ENCODE results near the gene LGALS12.

Gene LGALS12

DNA sequence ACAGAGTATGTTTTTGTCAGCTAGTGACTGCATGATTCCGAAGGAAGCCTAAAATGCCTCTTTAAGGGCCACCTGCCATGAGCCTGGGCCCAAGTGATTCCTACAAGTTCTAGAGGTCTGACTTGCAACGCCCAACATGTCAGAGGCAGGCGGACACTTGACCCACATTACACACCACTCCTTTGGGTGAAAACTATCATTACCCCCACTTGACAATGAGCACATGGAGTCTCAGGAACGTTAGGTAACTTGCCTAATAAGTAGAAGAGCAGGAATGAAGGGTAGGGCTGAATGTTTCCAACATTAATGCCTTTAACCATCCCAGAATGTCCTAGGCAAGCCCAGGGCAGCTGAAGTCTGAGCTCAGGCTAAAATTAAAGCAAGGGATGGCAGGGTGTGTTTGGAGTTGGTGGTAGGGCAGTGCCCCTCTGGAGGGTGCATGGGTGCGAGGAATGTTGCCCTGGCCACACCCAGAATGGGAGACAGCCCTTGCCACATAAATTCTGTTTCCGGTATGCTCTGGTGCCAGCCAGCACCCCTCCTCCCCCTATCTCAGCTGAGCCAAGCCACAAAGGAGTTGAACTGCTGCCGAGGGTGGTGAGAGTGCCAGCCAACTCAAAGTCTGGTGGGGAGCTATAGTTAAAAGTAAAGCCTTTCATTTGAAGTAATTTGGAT is 54.8 kb downstream of the LGALS12 start:
- DNase-seq (ENCODE audit: low spot score), result no peak

DNA sequence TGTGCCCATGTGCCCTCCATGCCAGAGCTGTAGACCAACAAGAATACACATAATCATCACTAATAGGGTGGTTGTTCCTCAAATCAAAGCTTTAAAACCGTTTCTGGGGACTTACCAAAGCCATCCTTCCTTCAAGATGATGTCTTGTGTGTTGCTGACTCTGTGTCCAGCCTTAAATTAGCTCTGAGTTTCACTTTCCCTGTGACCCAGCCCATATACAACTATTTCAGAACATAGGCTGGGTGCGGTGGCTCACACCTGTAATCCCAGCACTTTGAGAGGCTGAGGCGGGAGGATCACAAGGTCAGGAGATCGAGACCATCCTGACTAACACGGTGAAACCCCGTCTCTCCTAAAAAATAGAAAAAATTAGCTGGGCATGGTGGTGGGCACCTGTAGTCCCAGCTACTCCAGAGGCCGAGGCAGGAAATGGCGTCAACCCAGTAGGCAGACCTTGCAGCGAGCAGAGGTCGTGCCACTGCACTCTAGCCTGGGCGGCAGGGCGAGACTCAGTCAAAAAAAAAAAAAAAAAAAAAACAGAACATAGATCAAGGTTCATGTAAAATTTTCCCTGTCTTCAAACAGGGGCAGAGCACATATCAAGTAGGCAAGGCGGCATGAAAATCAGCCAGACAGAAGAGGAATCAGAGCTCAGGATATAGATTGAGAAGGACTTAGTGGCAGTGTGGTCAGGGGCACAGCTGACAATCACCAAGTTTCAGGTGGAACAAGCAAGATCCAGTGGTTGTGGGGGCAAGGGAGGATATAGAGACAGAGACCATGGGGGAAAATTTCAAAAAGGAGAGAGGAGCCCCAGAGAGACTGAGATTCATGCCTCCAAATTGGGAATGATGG is 57.5 kb downstream of the LGALS12 start, which contains the start of gene PLAAT2:
Gene PLAAT2 (minus strand): TSS at position 179 of the 855 bp plus-strand sequence. CDS start 55 bp downstream, at position 124.
- no peak for DNase-seq (ENCODE audit: low spot score)

GRCh38 chr11:63564056-63564774 is 58.3 kb downstream of the LGALS12 start:
- no peak for DNase-seq (ENCODE audit: low spot score)

DNA sequence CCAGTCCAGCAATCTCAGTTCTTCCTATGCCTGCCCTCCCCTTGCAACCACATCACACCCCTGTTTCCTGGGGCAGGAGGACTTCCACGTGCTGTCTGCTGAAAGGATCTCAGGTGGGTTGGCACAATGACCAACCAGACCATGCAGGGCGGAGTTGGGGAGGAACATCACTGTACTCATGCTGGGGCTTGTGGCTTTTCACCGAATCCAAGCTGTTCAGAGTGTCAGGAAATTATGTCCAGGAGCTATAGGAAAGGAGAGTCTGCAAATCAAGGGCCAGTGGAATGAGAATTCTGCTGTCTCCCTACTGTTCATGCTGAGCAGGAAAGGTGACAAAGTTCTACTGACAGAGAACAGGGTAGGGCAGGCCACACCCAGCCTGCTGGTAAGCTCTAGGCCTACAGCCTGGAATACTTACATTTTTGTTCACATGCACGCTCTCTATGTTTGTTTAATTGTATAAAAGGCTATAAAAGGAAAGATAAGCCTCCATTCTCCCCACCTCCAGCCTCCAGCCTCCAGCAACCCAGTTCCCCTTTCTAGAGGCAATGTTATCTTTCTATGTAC is 59.0 kb downstream of the LGALS12 start:
- DNase-seq (ENCODE audit: low spot score), result no peak
